Hepatocyte (in vitro differentiated cells): ENCODE data around the gene CEP95. TPM values are rescaled to one million over a fixed set of nuclear protein-coding genes. Genes with fewer than 3 reads are reported as not detected.
"Not testable (repeated sequence)": the region's sequence is repeated elsewhere in the genome, so short reads cannot be mapped to it uniquely, and the experiment has no call there.

ENCODE experiments used
- DNase-seq: peaks from one replicate; pipeline ENCODE4 v3.0.0-alpha.2; 2016; ENCODE audit warnings: low spot score
- H2AFZ ChIP-seq: fragments of 200-600 bp; sonication (generic); 2 replicates; pipeline ENCODE4 v1.6.0; 2016; ENCODE audit warnings: antibody characterized with exemption, mild to moderate bottlenecking
- H3K27ac ChIP-seq: fragments of 200-600 bp; sonication (generic); 2 replicates; pipeline ENCODE4 v1.5.1; 2016; ENCODE audit warnings: mild to moderate bottlenecking
- H3K27me3 ChIP-seq: fragments of 200-600 bp; sonication (generic); 2 replicates; pipeline ENCODE4 v1.6.1; 2016
- H3K36me3 ChIP-seq: fragments of 200-600 bp; sonication (generic); replicated peaks from 2 replicates; pipeline ENCODE4 v1.5.1; 2016; ENCODE audit warnings: low read depth; ENCODE audit not compliant: insufficient read depth
- H3K4me1 ChIP-seq: fragments of 200-600 bp; sonication (generic); 2 replicates; pipeline ENCODE4 v1.5.1; 2016; ENCODE audit warnings: mild to moderate bottlenecking, moderate library complexity; ENCODE audit not compliant: insufficient read depth
- H3K4me2 ChIP-seq: fragments of 200-600 bp; sonication (generic); 2 replicates; pipeline ENCODE4 v1.6.0; 2016
- H3K4me3 ChIP-seq: fragments of 200-600 bp; sonication (generic); 2 replicates; pipeline ENCODE4 v1.5.1; 2016; ENCODE audit warnings: mild to moderate bottlenecking
- H3K79me2 ChIP-seq: fragments of 200-600 bp; sonication (generic); 2 replicates; pipeline ENCODE4 v1.6.0; 2017; ENCODE audit warnings: mild to moderate bottlenecking
- H3K9me2 ChIP-seq: fragments of 200-600 bp; sonication (generic); replicated peaks from 2 replicates; pipeline ENCODE4 v1.6.0; 2017; ENCODE audit warnings: mild to moderate bottlenecking; ENCODE audit not compliant: insufficient read depth
- H3K9me3 ChIP-seq: fragments of 200-600 bp; sonication (generic); 2 replicates; pipeline ENCODE4 v1.5.1; 2016; ENCODE audit warnings: low read depth, mild to moderate bottlenecking
- H4K20me1 ChIP-seq: fragments of 200-600 bp; sonication (generic); 2 replicates; pipeline ENCODE4 v1.6.0; 2016; ENCODE audit warnings: mild to moderate bottlenecking; ENCODE audit not compliant: insufficient read depth, poor library complexity, severe bottlenecking
- EZH2 ChIP-seq: fragments of 200-600 bp; sonication (generic); IDR thresholded peaks from 2 replicates; pipeline ENCODE4 v1.6.1; 2016; ENCODE audit warnings: antibody characterized with exemption, mild to moderate bottlenecking, borderline replicate concordance
- EZH2phosphoT487 ChIP-seq: fragments of 200-600 bp; sonication (generic); IDR thresholded peaks from one replicate; pipeline ENCODE4 v1.6.1; 2018; ENCODE audit warnings: antibody characterized with exemption, mild to moderate bottlenecking, low read depth, moderate library complexity; ENCODE audit not compliant: unreplicated experiment, severe bottlenecking
- WGBS: methylation state at CpG from one replicate; pipeline ENCODE4 v1.1.6; 2016; ENCODE audit warnings: low lambda C conversion rate; ENCODE audit errors: missing lambda C conversion rate; 5-methylcytosine and 5-hydroxymethylcytosine counted together
- polyA plus RNA-seq: library from polyadenylated mRNA; unstranded; fragments of >200 nt; fragmentation: Nextera tagmentation; extraction: Ambion mirVana; gene quantifications from 2 replicates; pipeline ENCODE4 v1.2.1, GENCODE V29; 2016
- total RNA-seq: library from RNA; depleted of rRNA; stranded (reverse); fragments of >200 nt; gene quantifications from 2 replicates; pipeline ENCODE4 v1.2.3, GENCODE V29; 2014
- TF ChIP-seq, protein P1 (sequence below): fragments of 200-600 bp; sonication (generic); IDR thresholded peaks from 2 replicates; pipeline ENCODE4 v1.5.1; 2016; ENCODE audit warnings: antibody characterized with exemption, mild to moderate bottlenecking; ENCODE audit not compliant: poor library complexity

Gene CEP95
- total and polyA plus RNA-seq, 2 experiments from 2014 or later, result 25.8 to 42.8 TPM

DNA sequence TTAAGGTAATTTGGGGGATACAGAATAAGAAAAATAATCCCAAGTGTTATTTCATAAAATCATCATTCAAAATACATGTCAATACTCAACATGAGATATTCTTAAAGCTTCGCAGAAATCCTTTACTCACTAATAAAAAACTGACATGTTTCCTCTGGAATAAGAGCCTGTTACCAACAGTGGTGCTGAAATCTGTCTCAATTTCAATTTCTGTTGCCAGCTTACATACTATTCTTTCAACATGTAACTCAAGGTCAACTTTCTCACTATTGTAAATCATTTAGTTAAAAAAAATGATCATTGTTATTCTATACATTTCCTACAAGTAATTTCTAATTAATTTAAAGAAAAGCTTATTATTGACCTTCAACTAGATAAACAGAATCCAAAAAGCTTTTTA, 67.9 kb downstream of the CEP95 start:
- Histone ChIP-seq H3K79me2 (no peaks in the 10 kb centered on the region), H3K4me3 (no peak overlapping the region), H3K4me2 (no peak overlapping the region), H4K20me1 (no peaks in the 10 kb centered on the region), H3K27me3 (no peaks in the 10 kb centered on the region), H3K9me3 (no peaks in the 10 kb centered on the region), H3K36me3 (no peaks in the 10 kb centered on the region), H3K4me1 (no peaks in the 10 kb centered on the region), H3K9me2 (no peaks in the 10 kb centered on the region), H3K27ac (no peak overlapping the region), H2AFZ (no peak overlapping the region)
- no peak for DNase-seq
- TF ChIP-seq, protein P1, sequence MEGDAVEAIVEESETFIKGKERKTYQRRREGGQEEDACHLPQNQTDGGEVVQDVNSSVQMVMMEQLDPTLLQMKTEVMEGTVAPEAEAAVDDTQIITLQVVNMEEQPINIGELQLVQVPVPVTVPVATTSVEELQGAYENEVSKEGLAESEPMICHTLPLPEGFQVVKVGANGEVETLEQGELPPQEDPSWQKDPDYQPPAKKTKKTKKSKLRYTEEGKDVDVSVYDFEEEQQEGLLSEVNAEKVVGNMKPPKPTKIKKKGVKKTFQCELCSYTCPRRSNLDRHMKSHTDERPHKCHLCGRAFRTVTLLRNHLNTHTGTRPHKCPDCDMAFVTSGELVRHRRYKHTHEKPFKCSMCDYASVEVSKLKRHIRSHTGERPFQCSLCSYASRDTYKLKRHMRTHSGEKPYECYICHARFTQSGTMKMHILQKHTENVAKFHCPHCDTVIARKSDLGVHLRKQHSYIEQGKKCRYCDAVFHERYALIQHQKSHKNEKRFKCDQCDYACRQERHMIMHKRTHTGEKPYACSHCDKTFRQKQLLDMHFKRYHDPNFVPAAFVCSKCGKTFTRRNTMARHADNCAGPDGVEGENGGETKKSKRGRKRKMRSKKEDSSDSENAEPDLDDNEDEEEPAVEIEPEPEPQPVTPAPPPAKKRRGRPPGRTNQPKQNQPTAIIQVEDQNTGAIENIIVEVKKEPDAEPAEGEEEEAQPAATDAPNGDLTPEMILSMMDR, result no peak
- no peak for TF ChIP-seq EZH2phosphoT487
- no peak for TF ChIP-seq EZH2
- 89% methylated on average over 1 of the region's 1 CpG for WGBS

DNA sequence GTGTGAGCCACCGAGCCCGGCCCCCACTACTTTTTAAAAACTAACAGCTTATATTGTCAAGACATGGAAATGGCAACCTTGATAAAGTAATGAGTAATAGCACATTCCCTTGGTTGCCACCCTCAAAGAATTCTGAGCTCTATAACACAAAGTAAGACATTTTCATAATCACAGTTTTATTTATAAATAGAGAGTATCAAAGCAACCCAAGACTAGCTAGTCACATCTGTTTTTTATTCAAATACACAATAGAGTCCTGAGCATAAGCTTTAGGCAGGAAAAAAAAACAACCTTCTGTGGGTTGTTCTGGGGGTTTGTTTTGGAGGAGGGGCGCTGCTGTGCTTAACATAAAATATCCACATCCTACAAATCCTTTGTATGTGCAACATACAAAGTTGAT, 68.7 kb downstream of the CEP95 start:
- WGBS, result 96% methylated on average over 3 of the region's 3 CpGs
- no peak for DNase-seq
- no peaks in the 10 kb centered on the region for H3K36me3 ChIP-seq
- no peak overlapping the region for H3K4me3 ChIP-seq
- TF ChIP-seq EZH2 (no peak), EZH2phosphoT487 (no peak)
- TF ChIP-seq, protein P1, result no peak
- no peaks in the 10 kb centered on the region for H3K9me2 ChIP-seq
- H4K20me1 ChIP-seq, result no peaks in the 10 kb centered on the region
- no peak overlapping the region for H2AFZ ChIP-seq
- H3K4me2 ChIP-seq, result no peak overlapping the region
- no peak overlapping the region for H3K27ac ChIP-seq
- H3K4me1 ChIP-seq, result no peaks in the 10 kb centered on the region
- H3K9me3 ChIP-seq, result no peaks in the 10 kb centered on the region
- no peaks in the 10 kb centered on the region for H3K27me3 ChIP-seq
- H3K79me2 ChIP-seq, result no peaks in the 10 kb centered on the region

DNA sequence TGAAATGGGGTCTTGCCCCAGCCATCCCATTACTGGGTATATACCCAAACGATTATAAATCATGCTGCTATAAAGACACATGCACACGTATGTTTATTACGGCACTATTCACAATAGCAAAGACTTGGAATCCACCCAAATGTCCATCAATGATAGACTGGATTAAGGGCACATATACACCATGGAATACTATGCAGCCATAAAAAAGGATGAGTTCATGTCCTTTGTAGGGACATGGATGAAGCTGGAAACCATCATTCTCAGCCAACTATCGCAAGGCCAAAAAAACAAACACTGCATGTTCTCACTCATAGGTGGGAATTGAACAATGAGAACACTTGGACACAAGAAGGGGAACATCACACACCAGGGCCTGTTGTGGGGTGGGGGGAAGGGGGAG, 70.2 kb downstream of the CEP95 start:
- H3K27ac ChIP-seq, H2AFZ ChIP-seq, H4K20me1 ChIP-seq, H3K4me2 ChIP-seq, H3K9me2 ChIP-seq, H3K4me1 ChIP-seq, H3K79me2 ChIP-seq, H3K27me3 ChIP-seq, H3K9me3 ChIP-seq, H3K4me3 ChIP-seq, DNase-seq, H3K36me3 ChIP-seq: not testable (repeated sequence)
- WGBS, result 98% methylated on average over 4 of the region's 4 CpGs

DNA sequence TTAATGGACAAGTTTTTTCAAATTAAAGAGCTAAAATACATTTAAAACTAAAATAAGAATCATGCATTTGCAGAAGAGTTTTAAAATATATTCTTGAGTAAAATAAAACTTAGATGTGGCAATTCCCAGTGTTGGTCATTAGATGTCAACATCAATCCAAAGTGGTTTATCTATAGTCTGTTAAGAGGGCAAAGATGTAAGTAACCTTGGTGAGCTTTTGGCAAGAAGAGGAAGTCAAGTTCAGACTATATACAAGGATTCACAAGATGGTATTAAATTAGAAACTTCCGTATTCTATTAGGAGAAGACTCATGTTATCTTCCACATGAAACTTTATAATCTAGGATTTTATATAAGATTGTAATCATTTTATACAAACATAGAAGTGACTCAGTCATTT, 73.1 kb downstream of the CEP95 start:
- 94% methylated on average over 1 of the region's 1 CpG for WGBS
- H3K79me2 ChIP-seq, result no peaks in the 10 kb centered on the region
- no peaks in the 10 kb centered on the region for H3K36me3 ChIP-seq
- no peaks in the 10 kb centered on the region for H3K9me3 ChIP-seq
- TF ChIP-seq, protein P1, result no peak
- TF ChIP-seq EZH2phosphoT487 (no peak), EZH2 (no peak)
- DNase-seq, result no peak
- no peaks in the 10 kb centered on the region for H3K9me2 ChIP-seq
- H3K4me1 ChIP-seq, result no peaks in the 10 kb centered on the region
- H2AFZ ChIP-seq, result no peak overlapping the region
- H3K4me2 ChIP-seq, result no peak overlapping the region
- H3K27ac ChIP-seq, result no peak overlapping the region
- H3K27me3 ChIP-seq, result no peaks in the 10 kb centered on the region
- H3K4me3 ChIP-seq, result no peak overlapping the region
- no peaks in the 10 kb centered on the region for H4K20me1 ChIP-seq
